ENCODE data around the gene EIPR1.

Gene EIPR1

DNA sequence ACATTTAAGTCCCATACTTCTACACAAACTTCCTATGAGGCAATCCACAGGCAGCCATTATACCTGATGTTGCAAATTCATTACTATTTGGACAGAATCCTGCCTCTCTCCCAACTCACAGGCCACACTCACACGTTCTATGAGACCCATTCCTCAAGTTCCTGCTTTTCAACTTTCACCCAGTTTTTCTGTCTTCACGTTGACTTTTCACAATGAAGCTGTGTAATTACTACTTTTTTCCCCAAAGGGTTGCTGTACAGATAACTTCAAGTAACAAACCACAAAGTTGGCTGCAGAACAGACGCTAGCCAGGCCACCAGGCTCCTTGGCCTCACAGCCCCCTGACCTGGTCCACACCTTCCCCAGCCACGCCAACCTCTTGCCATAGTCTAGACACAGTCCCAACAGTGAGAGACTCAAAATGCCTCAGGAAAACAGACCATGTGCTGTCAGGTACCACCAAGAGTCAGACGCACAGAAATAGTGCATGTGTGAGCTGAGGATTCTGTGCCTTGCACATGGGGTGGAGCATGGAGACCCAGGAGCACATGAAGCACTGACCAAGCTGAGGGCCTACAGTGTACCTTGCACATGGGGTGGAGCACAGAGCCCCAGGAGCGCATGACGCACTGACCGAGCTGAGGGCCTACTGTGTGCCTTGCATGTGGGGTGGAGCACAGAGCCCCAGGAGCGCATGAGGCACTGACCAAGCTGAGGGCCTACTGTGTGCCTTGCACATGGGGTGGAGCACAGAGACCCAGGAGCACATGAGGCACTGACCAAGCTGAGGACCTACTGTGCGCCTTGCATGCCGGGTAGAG is 61.0 kb downstream of the EIPR1 start:
- no peak overlapping the region for H3K9ac ChIP-seq (ENCODE audit: low read length)
- no peaks in the 10 kb centered on the region for H3K27me3 ChIP-seq (ENCODE audit: control insufficient read depth, insufficient read depth, low read length)
- H3K36me3 ChIP-seq (ENCODE audit: control insufficient read depth, insufficient read depth, low read length), result no peaks in the 10 kb centered on the region
- no peak overlapping the region for H3K4me3 ChIP-seq (ENCODE audit: low read length)
- no peaks in the 10 kb centered on the region for H3K4me1 ChIP-seq (ENCODE audit: control insufficient read depth, insufficient read depth, low read length)
- H3K27ac ChIP-seq (ENCODE audit: low read depth, low read length), result no peak overlapping the region

DNA sequence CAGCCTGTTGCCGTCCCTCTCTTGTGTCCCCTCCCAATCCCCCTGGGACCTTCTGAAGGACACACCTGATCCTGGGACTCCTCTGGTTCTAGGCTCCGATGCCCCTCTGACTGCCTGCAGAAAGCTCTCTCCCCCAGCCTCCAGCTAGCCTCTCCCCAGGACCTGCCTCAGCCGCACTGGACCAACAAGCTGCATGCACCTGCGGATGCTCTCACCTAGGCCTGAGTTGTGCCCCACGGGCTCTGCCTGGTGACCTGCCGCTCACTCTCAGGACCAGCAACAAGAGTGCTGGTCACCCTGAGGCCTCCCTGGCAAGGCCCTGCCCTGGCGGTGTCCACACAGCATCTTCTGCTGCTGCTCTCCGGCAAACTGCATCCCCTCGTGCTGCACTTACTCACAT is 63.0 kb downstream of the EIPR1 start:
- no peak overlapping the region for H3K27ac ChIP-seq (ENCODE audit: low read depth, low read length)
- no peaks in the 10 kb centered on the region for H3K27me3 ChIP-seq (ENCODE audit: control insufficient read depth, insufficient read depth, low read length)
- H3K36me3 ChIP-seq (ENCODE audit: control insufficient read depth, insufficient read depth, low read length), result no peaks in the 10 kb centered on the region
- H3K4me1 ChIP-seq (ENCODE audit: control insufficient read depth, insufficient read depth, low read length), result no peaks in the 10 kb centered on the region
- H3K9ac ChIP-seq (ENCODE audit: low read length), result no peak overlapping the region
- H3K4me3 ChIP-seq (ENCODE audit: low read length), result no peak overlapping the region

DNA sequence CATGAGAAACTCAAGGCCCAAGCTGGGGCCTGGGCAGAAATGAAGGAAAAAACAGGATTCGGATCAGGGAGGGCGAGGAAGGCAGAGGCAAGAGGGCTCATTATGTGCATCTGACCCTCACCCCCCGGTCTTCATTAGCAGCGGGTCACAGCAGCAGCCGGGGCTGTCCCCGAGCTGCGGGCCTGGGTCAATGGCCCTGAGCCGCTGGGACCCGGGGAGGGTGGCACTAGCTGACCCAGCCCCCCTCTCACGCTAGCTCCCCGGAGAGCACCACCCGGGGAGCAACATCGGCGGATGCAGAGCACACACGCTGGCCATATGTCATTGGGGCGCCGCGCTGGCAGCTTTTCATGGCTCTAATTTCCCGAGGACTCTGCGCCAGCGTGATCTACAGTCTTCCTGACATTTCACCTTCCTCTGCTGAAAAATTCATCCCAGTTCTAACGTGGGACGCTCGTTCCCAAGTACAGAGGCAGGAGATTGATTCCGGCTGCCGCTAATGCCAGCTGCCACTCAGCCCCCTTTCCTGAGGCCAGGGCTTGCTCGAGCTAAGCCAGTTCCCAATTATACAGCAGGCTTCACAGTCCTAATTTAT is 63.7 kb downstream of the EIPR1 start:
- no peaks in the 10 kb centered on the region for H3K4me1 ChIP-seq (ENCODE audit: control insufficient read depth, insufficient read depth, low read length)
- no peak overlapping the region for H3K9ac ChIP-seq (ENCODE audit: low read length)
- H3K27me3 ChIP-seq (ENCODE audit: control insufficient read depth, insufficient read depth, low read length), result no peaks in the 10 kb centered on the region
- no peak overlapping the region for H3K27ac ChIP-seq (ENCODE audit: low read depth, low read length)
- H3K4me3 ChIP-seq (ENCODE audit: low read length), result no peak overlapping the region
- no peaks in the 10 kb centered on the region for H3K36me3 ChIP-seq (ENCODE audit: control insufficient read depth, insufficient read depth, low read length)

DNA sequence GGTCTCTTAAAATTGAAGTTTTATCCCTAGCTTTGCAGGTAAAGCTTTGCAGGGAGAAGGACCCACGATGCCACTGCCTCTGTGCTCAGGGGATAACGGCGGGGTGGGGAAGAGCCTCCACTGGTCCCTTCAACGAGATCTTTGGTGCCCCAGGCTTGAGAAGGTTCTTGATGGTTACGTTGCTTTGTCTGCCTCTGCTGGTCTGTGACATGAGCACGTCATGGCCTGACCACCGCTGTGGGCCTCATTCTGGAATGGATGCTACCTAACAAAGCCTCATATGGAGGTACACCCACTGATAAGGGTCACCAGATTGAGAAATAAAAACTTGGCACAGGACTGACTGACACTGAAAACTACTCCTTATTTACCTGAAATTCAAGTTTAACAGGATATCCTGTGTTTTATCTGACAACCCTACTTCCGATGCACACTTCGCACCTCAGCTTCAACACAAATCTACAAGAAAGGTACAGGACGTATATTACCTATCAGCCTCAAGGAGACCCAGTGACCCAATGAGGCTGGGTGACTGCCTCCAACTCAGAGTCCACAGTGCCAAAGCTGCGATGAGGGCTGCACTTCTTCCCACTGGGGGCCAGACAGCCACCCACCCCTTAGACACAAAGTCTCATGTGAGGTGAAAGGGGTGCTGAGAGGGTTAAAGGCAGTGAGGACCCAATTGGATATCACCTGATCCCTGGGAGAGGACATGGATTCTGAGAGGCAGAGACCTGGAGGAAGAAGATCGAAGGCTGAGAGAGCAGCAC is 64.9 kb downstream of the EIPR1 start:
- Histone ChIP-seq H3K36me3 (ENCODE audit: control insufficient read depth, insufficient read depth, low read length) (no peaks in the 10 kb centered on the region), H3K4me1 (ENCODE audit: control insufficient read depth, insufficient read depth, low read length) (no peaks in the 10 kb centered on the region), H3K9ac (ENCODE audit: low read length) (no peak overlapping the region), H3K27ac (ENCODE audit: low read depth, low read length) (no peak overlapping the region), H3K27me3 (ENCODE audit: control insufficient read depth, insufficient read depth, low read length) (no peaks in the 10 kb centered on the region), H3K4me3 (ENCODE audit: low read length) (no peak overlapping the region)

GRCh38 chr2:3311601-3312000 is 66.0 kb downstream of the EIPR1 start:
- no peaks in the 10 kb centered on the region for H3K36me3 ChIP-seq (ENCODE audit: control insufficient read depth, insufficient read depth, low read length)
- H3K27ac ChIP-seq (ENCODE audit: low read depth, low read length), result no peak overlapping the region
- H3K27me3 ChIP-seq (ENCODE audit: control insufficient read depth, insufficient read depth, low read length), result no peaks in the 10 kb centered on the region
- H3K4me3 ChIP-seq (ENCODE audit: low read length), result no peak overlapping the region
- H3K4me1 ChIP-seq (ENCODE audit: control insufficient read depth, insufficient read depth, low read length), result no peaks in the 10 kb centered on the region
- no peak overlapping the region for H3K9ac ChIP-seq (ENCODE audit: low read length)

GRCh38 chr2:3309496-3310355 is 67.9 kb downstream of the EIPR1 start:
- Histone ChIP-seq H3K4me3 (ENCODE audit: low read length) (no peak overlapping the region), H3K27ac (ENCODE audit: low read depth, low read length) (no peak overlapping the region), H3K4me1 (ENCODE audit: control insufficient read depth, insufficient read depth, low read length) (no peaks in the 10 kb centered on the region), H3K9ac (ENCODE audit: low read length) (no peak overlapping the region), H3K36me3 (ENCODE audit: control insufficient read depth, insufficient read depth, low read length) (no peaks in the 10 kb centered on the region), H3K27me3 (ENCODE audit: control insufficient read depth, insufficient read depth, low read length) (no peaks in the 10 kb centered on the region)

- no peaks in the 10 kb centered on the region for H3K27me3 ChIP-seq (ENCODE audit: control insufficient read depth, insufficient read depth, low read length)
- H3K4me1 ChIP-seq (ENCODE audit: control insufficient read depth, insufficient read depth, low read length), result no peaks in the 10 kb centered on the region
- no peak overlapping the region for H3K27ac ChIP-seq (ENCODE audit: low read depth, low read length)
- no peak overlapping the region for H3K9ac ChIP-seq (ENCODE audit: low read length)
- H3K36me3 ChIP-seq (ENCODE audit: control insufficient read depth, insufficient read depth, low read length), result no peaks in the 10 kb centered on the region
- H3K4me3 ChIP-seq (ENCODE audit: low read length), result no peak overlapping the region
Observed at GRCh38 chr2:3307901-3308300, 69.7 kb downstream of the EIPR1 start.

- Histone ChIP-seq H3K27me3 (ENCODE audit: control insufficient read depth, insufficient read depth, low read length) (no peaks in the 10 kb centered on the region), H3K4me3 (ENCODE audit: low read length) (no peak overlapping the region), H3K4me1 (ENCODE audit: control insufficient read depth, insufficient read depth, low read length) (no peaks in the 10 kb centered on the region), H3K36me3 (ENCODE audit: control insufficient read depth, insufficient read depth, low read length) (no peaks in the 10 kb centered on the region), H3K27ac (ENCODE audit: low read depth, low read length) (no peak overlapping the region), H3K9ac (ENCODE audit: low read length) (no peak overlapping the region)
Observed at GRCh38 chr2:3307236-3307635, 70.4 kb downstream of the EIPR1 start.

DNA sequence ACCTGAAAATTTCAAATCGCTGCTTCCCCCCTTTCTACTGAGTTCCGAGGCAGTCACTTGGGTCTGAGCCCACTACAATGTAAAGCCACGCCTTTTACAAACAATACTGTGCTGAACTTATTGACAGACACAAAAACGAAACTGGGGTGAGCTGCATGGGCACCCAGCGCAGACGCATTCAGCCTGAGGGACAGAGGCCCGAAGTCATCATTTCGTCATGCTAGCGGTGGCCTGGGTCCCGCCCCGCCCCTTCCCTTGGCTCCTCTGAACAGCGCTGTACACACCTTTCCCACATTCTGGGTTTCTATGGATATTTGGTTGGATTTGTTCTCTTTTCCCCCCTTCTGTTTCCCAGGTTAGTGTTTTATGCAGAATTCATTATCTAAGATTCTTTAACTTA is 71.7 kb downstream of the EIPR1 start:
- Histone ChIP-seq H3K27me3 (ENCODE audit: control insufficient read depth, insufficient read depth, low read length) (no peaks in the 10 kb centered on the region), H3K9ac (ENCODE audit: low read length) (no peak overlapping the region), H3K4me1 (ENCODE audit: control insufficient read depth, insufficient read depth, low read length) (no peaks in the 10 kb centered on the region), H3K4me3 (ENCODE audit: low read length) (no peak overlapping the region), H3K27ac (ENCODE audit: low read depth, low read length) (no peak overlapping the region), H3K36me3 (ENCODE audit: control insufficient read depth, insufficient read depth, low read length) (no peaks in the 10 kb centered on the region)

DNA sequence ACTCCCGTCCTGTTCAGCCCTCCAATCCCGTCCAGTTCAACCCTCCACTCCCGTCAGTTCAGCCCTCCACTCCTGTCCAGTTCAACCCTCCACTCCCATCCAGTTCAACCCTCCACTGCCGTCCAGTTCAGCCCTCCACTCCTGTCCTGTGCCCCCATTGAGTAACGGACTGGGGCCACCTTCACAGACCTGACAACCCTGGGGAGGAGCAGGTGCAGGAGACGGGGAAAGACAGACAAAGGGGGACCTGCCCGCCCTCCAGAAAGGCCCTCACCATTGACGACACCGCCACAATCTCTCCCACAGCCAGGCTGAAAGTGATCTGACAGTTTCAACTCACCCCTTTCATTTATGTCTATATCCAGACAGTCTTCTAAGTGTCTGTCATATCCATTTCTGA is 72.2 kb downstream of the EIPR1 start:
- no peak overlapping the region for H3K27ac ChIP-seq (ENCODE audit: low read depth, low read length)
- H3K36me3 ChIP-seq (ENCODE audit: control insufficient read depth, insufficient read depth, low read length), result no peaks in the 10 kb centered on the region
- no peak overlapping the region for H3K4me3 ChIP-seq (ENCODE audit: low read length)
- H3K4me1 ChIP-seq (ENCODE audit: control insufficient read depth, insufficient read depth, low read length), result no peaks in the 10 kb centered on the region
- no peak overlapping the region for H3K9ac ChIP-seq (ENCODE audit: low read length)
- H3K27me3 ChIP-seq (ENCODE audit: control insufficient read depth, insufficient read depth, low read length), result no peaks in the 10 kb centered on the region

DNA sequence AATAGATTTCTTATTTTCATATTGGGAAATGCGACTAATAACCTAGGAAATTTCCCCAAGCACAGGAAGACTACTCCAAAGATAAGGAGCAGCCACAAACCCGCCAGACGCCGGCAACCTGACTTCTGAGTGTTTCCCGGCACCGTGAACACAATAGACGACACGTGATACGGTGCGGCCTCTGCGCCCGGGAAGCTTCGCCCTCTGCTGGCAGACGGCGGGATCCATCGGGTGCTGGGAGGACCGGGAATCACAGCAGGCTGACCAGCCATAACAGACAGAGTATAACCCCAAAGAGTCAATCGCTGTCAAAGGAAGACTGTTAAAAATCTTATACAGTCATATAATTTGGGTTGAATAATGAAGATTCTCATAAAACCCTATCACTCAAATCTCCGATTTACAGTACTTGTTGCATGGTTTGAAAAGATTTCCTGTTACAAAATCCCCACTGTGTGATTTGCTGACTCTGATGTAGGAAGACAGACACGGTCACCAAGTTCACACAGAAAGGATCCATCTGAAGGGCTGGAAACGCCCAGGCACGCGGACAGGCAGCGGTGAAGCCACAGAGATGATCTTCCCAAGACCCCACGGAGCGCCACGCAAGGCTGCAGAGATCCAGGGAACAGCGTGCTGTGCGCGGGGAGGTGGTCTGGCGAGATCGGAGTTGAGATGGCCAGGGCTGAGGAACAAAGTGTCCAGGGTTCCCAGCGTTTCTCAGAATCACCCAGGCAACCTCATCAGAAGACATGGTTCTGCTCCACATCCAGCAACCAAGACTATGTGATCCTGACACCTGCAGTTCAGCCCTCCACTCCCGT is 73.8 kb downstream of the EIPR1 start:
- H3K4me1 ChIP-seq (ENCODE audit: control insufficient read depth, insufficient read depth, low read length), result no peaks in the 10 kb centered on the region
- no peaks in the 10 kb centered on the region for H3K36me3 ChIP-seq (ENCODE audit: control insufficient read depth, insufficient read depth, low read length)
- peak overlapping the region; percentile 25 for H3K4me3 ChIP-seq (ENCODE audit: low read length)
- no peaks in the 10 kb centered on the region for H3K27me3 ChIP-seq (ENCODE audit: control insufficient read depth, insufficient read depth, low read length)
- H3K27ac ChIP-seq (ENCODE audit: low read depth, low read length), result no peak overlapping the region
- H3K9ac ChIP-seq (ENCODE audit: low read length), result no peak overlapping the region

Data from rectal smooth muscle tissue (tissue), 1 donor.